Mesendoderm (in vitro differentiated cells): Measurements from ENCODE around the gene OSCAR.

Experiments used
- DNase-seq: peaks from one replicate; pipeline ENCODE4 v3.0.0; 2013
- H2AK5ac ChIP-seq: 2 replicates; pipeline ENCODE4 v1.6.1; 2013; ENCODE audit warnings: low read length, inconsistent platforms
- H2BK120ac ChIP-seq: 2 replicates; pipeline ENCODE4 v1.6.1; 2013; ENCODE audit warnings: low read depth, mild to moderate bottlenecking, low read length, moderate library complexity, mixed read lengths
- H2BK15ac ChIP-seq: replicated peaks from 2 replicates; pipeline ENCODE4 v1.6.1; 2013; ENCODE audit warnings: low read depth, mild to moderate bottlenecking, moderate library complexity
- H2BK5ac ChIP-seq: 2 replicates; pipeline ENCODE4 v1.6.1; 2013; ENCODE audit warnings: low read length, inconsistent platforms
- H3K18ac ChIP-seq: 2 replicates; pipeline ENCODE4 v1.6.1; 2013; ENCODE audit warnings: mild to moderate bottlenecking, low read length, mixed read lengths
- H3K23ac ChIP-seq: one replicate; pipeline ENCODE4 v1.6.1; 2013; ENCODE audit warnings: low read length
- H3K27ac ChIP-seq: 2 replicates; pipeline ENCODE4 v1.5.1; 2013; ENCODE audit warnings: low read depth, mild to moderate bottlenecking, inconsistent platforms, low read length, moderate library complexity
- H3K27me3 ChIP-seq: 2 replicates; pipeline ENCODE4 v1.6.1; 2013; ENCODE audit warnings: low read length, control low read depth, mild to moderate bottlenecking, inconsistent platforms; ENCODE audit not compliant: insufficient read depth, poor library complexity
- H3K36me3 ChIP-seq: 2 replicates; pipeline ENCODE4 v1.6.1; 2013; ENCODE audit warnings: low read length, inconsistent platforms; ENCODE audit not compliant: control insufficient read depth, insufficient read depth
- H3K4ac ChIP-seq: one replicate; pipeline ENCODE4 v1.6.1; 2013; ENCODE audit warnings: low read depth, mild to moderate bottlenecking, low read length, moderate library complexity
- H3K4me1 ChIP-seq: 2 replicates; pipeline ENCODE4 v1.6.1; 2013; ENCODE audit warnings: low read depth, low read length, inconsistent platforms; ENCODE audit not compliant: control insufficient read depth
- H3K4me2 ChIP-seq: 2 replicates; pipeline ENCODE4 v1.6.1; 2013; ENCODE audit warnings: low read length
- H3K4me3 ChIP-seq: 2 replicates; pipeline ENCODE4 v1.5.1; 2013; ENCODE audit warnings: mild to moderate bottlenecking, low read length
- H3K56ac ChIP-seq: one replicate; pipeline ENCODE4 v1.6.1; 2013; ENCODE audit warnings: low read length
- H3K79me1 ChIP-seq: 2 replicates; pipeline ENCODE4 v1.6.1; 2013; ENCODE audit warnings: low read length, inconsistent platforms
- H3K79me2 ChIP-seq: 2 replicates; pipeline ENCODE4 v1.6.1; 2013; ENCODE audit warnings: mild to moderate bottlenecking, low read length; ENCODE audit not compliant: control insufficient read depth, insufficient read depth
- H3K9ac ChIP-seq: 2 replicates; pipeline ENCODE4 v1.6.1; 2013; ENCODE audit warnings: low read length, inconsistent platforms
- H4K5ac ChIP-seq: one replicate; pipeline ENCODE4 v1.6.1; 2013; ENCODE audit warnings: low read length
- H4K8ac ChIP-seq: one replicate; pipeline ENCODE4 v1.6.1; 2013; ENCODE audit warnings: low read depth, mild to moderate bottlenecking, control low read depth, low read length, moderate library complexity
- WGBS: extraction: QIAGEN DNeasy Blood & Tissue Kit; methylation state at CpG from one replicate; pipeline ENCODE4 v1.1.7; 2013; ENCODE audit warnings: low lambda C conversion rate, missing lambda C conversion rate; ENCODE audit not compliant: insufficient coverage; ENCODE audit errors: extremely low coverage; 5-methylcytosine and 5-hydroxymethylcytosine counted together

Gene OSCAR

GRCh38 chr19:54136086-54136863 lies 35.7 kb upstream of the OSCAR start:
- H4K8ac ChIP-seq = no peak overlapping the region
- peak overlapping the region; percentile 10 for H2BK5ac ChIP-seq
- H3K56ac ChIP-seq = peak overlapping the region; percentile 89
- H4K5ac ChIP-seq = no peak overlapping the region
- H3K9ac ChIP-seq = peak overlapping the region; percentile 80
- H3K18ac ChIP-seq = no peak overlapping the region
- no CpG with 5 or more reads among the region's 30 CpGs for WGBS
- peaks cover 8% of the 10 kb centered on the region for H3K4me1 ChIP-seq
- H3K27me3 ChIP-seq = no peaks in the 10 kb centered on the region
- no peak overlapping the region for H3K4ac ChIP-seq
- peak overlapping the region; percentile 98 for H3K4me2 ChIP-seq
- no peak overlapping the region for H2BK15ac ChIP-seq
- H3K79me2 ChIP-seq = peaks cover 34% of the 10 kb centered on the region
- no peak overlapping the region for H3K27ac ChIP-seq
- peaks cover 2% of the 10 kb centered on the region for H3K36me3 ChIP-seq
- no peak overlapping the region for H3K23ac ChIP-seq
- H3K4me3 ChIP-seq = peak overlapping the region; percentile 50
- no peak overlapping the region for H2AK5ac ChIP-seq
- H3K79me1 ChIP-seq = peaks cover 21% of the 10 kb centered on the region
- no peak overlapping the region for H2BK120ac ChIP-seq
- peak; percentile 54 for DNase-seq

DNA sequence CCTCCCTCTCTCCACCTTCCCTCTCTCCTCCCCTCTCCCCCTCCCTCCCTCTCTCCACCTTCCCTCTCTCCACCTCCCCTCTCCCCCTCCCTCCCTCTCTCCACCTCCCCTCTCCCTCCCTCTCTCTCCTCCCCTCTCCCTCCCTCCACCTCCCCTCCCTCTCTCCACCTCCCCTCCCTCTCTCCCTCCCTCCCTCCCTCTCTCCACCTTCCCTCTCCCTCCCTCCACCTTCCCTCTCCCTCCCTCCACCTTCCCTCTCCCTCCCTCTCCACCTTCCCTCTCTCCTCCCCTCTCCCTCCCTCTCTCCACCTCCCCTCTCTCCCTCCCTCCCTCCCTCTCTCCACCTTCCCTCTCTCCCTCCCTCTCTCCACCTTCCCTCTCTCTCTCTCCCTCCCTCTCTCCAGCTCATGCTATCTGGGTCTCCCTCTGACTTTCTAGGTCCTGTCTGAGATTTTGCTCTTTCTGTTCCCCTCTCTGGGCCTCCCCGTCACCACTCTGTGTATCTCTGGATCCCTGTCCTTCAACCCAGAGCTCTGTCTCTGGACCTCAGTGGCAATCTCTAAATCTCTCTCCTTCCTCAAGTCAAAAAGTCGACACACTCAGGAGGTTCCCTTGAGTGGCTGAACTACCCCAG lies 33.5 kb upstream of the OSCAR start:
- no peak overlapping the region for H2BK5ac ChIP-seq
- H2BK15ac ChIP-seq = no peak overlapping the region
- H3K23ac ChIP-seq = no peak overlapping the region
- no peak overlapping the region for H4K5ac ChIP-seq
- H3K9ac ChIP-seq = no peak overlapping the region
- H3K56ac ChIP-seq = no peak overlapping the region
- WGBS = no CpG with 5 or more reads among the region's 2 CpGs
- H2AK5ac ChIP-seq = no peak overlapping the region
- H3K4me2 ChIP-seq = no peak overlapping the region
- H3K79me2 ChIP-seq = peaks cover 12% of the 10 kb centered on the region
- peak; percentile 82 for DNase-seq
- H3K18ac ChIP-seq = no peak overlapping the region
- H3K36me3 ChIP-seq = peaks cover 8% of the 10 kb centered on the region
- H2BK120ac ChIP-seq = no peak overlapping the region
- H3K4ac ChIP-seq = no peak overlapping the region
- peaks cover 7% of the 10 kb centered on the region for H3K4me1 ChIP-seq
- no peak overlapping the region for H3K4me3 ChIP-seq
- H3K79me1 ChIP-seq = peaks cover 3% of the 10 kb centered on the region
- H3K27me3 ChIP-seq = no peaks in the 10 kb centered on the region
- no peak overlapping the region for H3K27ac ChIP-seq
- no peak overlapping the region for H4K8ac ChIP-seq

DNA sequence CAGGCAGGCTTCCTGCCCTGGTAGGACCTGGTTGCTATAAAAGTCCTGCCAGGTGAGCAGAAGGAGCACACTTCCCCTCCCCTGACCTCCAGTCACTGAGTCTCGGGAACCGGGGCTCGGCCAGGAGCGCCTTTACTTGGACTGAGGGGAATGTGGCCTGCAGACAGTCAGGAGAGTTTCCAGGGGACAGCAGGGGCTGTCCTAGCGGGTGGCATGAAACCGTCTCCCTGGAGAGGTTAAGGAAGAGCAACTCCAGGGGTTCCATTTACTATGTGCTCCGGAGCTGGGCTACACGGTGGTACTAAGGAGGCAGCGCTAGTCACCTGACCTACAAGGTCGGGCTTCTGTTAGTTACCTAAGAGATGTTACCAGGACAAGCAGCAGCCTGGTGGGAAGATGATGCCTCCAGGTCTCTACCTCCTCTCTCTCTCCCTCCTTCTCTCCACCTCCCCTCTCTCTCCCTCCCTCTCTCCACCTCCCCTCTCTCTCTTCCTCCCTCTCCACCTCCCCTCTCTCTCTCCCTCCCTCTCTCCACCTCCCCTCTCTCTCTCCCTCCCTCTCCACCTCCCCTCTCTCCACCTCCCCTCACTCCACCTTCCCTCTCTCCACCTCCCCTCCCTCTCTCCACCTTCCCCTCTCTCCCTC lies 32.8 kb upstream of the OSCAR start:
- H3K4me1 ChIP-seq = peaks cover 4% of the 10 kb centered on the region
- no peak overlapping the region for H3K9ac ChIP-seq
- H3K79me1 ChIP-seq = no peaks in the 10 kb centered on the region
- H3K4me3 ChIP-seq = no peak overlapping the region
- no peak overlapping the region for H4K8ac ChIP-seq
- H2AK5ac ChIP-seq = no peak overlapping the region
- H2BK15ac ChIP-seq = no peak overlapping the region
- no peak overlapping the region for H3K4me2 ChIP-seq
- no peak overlapping the region for H3K27ac ChIP-seq
- H3K79me2 ChIP-seq = peaks cover 5% of the 10 kb centered on the region
- H2BK5ac ChIP-seq = no peak overlapping the region
- no peak overlapping the region for H2BK120ac ChIP-seq
- no peaks in the 10 kb centered on the region for H3K27me3 ChIP-seq
- H4K5ac ChIP-seq = no peak overlapping the region
- no CpG with 5 or more reads among the region's 10 CpGs for WGBS
- no peak overlapping the region for H3K18ac ChIP-seq
- H3K36me3 ChIP-seq = peaks cover 8% of the 10 kb centered on the region
- no peak overlapping the region for H3K56ac ChIP-seq
- DNase-seq = peak; percentile 92
- no peak overlapping the region for H3K23ac ChIP-seq
- no peak overlapping the region for H3K4ac ChIP-seq

GRCh38 chr19:54129617-54129996 lies 29.0 kb upstream of the OSCAR start:
- DNase-seq = no peak
- Histone ChIP-seq H2AK5ac (no peak overlapping the region), H2BK15ac (no peak overlapping the region), H3K9ac (no peak overlapping the region), H3K79me1 (no peaks in the 10 kb centered on the region), H3K27ac (no peak overlapping the region), H3K56ac (no peak overlapping the region), H3K4me2 (no peak overlapping the region), H3K27me3 (no peaks in the 10 kb centered on the region), H3K4me1 (no peaks in the 10 kb centered on the region), H4K8ac (no peak overlapping the region), H3K18ac (no peak overlapping the region), H3K23ac (no peak overlapping the region), H3K36me3 (peaks cover 12% of the 10 kb centered on the region), H2BK5ac (no peak overlapping the region), H3K79me2 (no peaks in the 10 kb centered on the region), H2BK120ac (no peak overlapping the region), H3K4me3 (no peak overlapping the region), H4K5ac (no peak overlapping the region), H3K4ac (no peak overlapping the region)
- no CpG with 5 or more reads among the region's 20 CpGs for WGBS

GRCh38 chr19:54128796-54129616 lies 28.4 kb upstream of the OSCAR start:
- Histone ChIP-seq H3K79me1 (no peaks in the 10 kb centered on the region), H3K9ac (no peak overlapping the region), H3K56ac (no peak overlapping the region), H3K18ac (no peak overlapping the region), H2BK15ac (no peak overlapping the region), H3K36me3 (peaks cover 12% of the 10 kb centered on the region), H3K27ac (no peak overlapping the region), H3K79me2 (no peaks in the 10 kb centered on the region), H3K4me1 (no peaks in the 10 kb centered on the region), H3K4ac (no peak overlapping the region), H2BK120ac (no peak overlapping the region), H2AK5ac (no peak overlapping the region), H3K4me3 (no peak overlapping the region), H2BK5ac (no peak overlapping the region), H3K4me2 (no peak overlapping the region), H4K5ac (no peak overlapping the region), H3K23ac (no peak overlapping the region), H4K8ac (no peak overlapping the region), H3K27me3 (no peaks in the 10 kb centered on the region)
- DNase-seq = no peak
- no CpG with 5 or more reads among the region's 41 CpGs for WGBS
